ENCODE data around the gene CCBE1. TPM values are rescaled to one million over a fixed set of nuclear protein-coding genes. Genes with fewer than 3 reads are reported as not detected.

CCBE1 gene
- total and polyA plus RNA-seq, 12 donors: 4.8 to 56.8 (median 26.4) TPM

GRCh38 chr18:59719544-59720181 lies 22.4 kb upstream of the CCBE1 start:
- H3K27me3 ChIP-seq: no peaks in the 10 kb centered on the region
- no peaks in the 10 kb centered on the region for H3K9me3 ChIP-seq (replicated peaks in 1 of 3)
- no peak overlapping the region for H3K27ac ChIP-seq
- no peaks in the 10 kb centered on the region for H3K36me3 ChIP-seq (replicated peaks in 1 of 2)
- peaks cover 12 to 16% of the 10 kb centered on the region in 2 donors for H3K4me1 ChIP-seq (replicated peaks in 1 of 2)
- intact Hi-C loops (cut with DNase I): no loop called here
- H3K4me3 ChIP-seq: no peak overlapping the region
- WGBS, 4 donors: 61 to 77% (median 66%) methylated on average over 3 of the region's 3 CpGs
- TF ChIP-seq CTCF (IDR thresholded peaks at IDR 0.05) (no peak), POLR2A (IDR thresholded peaks at IDR 0.05) (no peak)
- no peak for DNase-seq

- Histone ChIP-seq H3K36me3 (replicated peaks in 1 of 2) (no peaks in the 10 kb centered on the region), H3K4me3 (no peak overlapping the region), H3K4me1 (replicated peaks in 1 of 2) (peaks cover 12 to 17% of the 10 kb centered on the region in 2 donors), H3K9me3 (replicated peaks in 1 of 3) (no peaks in the 10 kb centered on the region), H3K27me3 (no peaks in the 10 kb centered on the region), H3K27ac (no peak overlapping the region)
- intact Hi-C loops (cut with DNase I): no loop called here
- DNase-seq: no peak
- WGBS, 4 donors: 73 to 84% (median 76%) methylated on average over 6 to 7 of the region's 7 CpGs
- TF ChIP-seq POLR2A (IDR thresholded peaks at IDR 0.05): no peak
- TF ChIP-seq CTCF (IDR thresholded peaks at IDR 0.05): no peak
These were observed 21.4 kb upstream of the CCBE1 start for GRCh38 chr18:59718464-59719157.

GRCh38 chr18:59718108-59718463 lies 20.9 kb upstream of the CCBE1 start:
- DNase-seq: no peak
- intact Hi-C loops (cut with DNase I): no loop called here
- Histone ChIP-seq H3K4me1 (replicated peaks in 1 of 2) (peaks cover 12 to 17% of the 10 kb centered on the region in 2 donors), H3K9me3 (replicated peaks in 1 of 3) (no peaks in the 10 kb centered on the region), H3K36me3 (replicated peaks in 1 of 2) (no peaks in the 10 kb centered on the region), H3K27me3 (no peaks in the 10 kb centered on the region), H3K4me3 (no peak overlapping the region), H3K27ac (no peak overlapping the region)
- TF ChIP-seq CTCF (IDR thresholded peaks at IDR 0.05) (no peak), POLR2A (IDR thresholded peaks at IDR 0.05) (no peak)
- 64 to 71% (median 66%) methylated on average over 3 of the region's 3 CpGs for WGBS, 4 donors

- Histone ChIP-seq H3K27ac (no peak overlapping the region), H3K27me3 (no peaks in the 10 kb centered on the region), H3K4me3 (no peak overlapping the region), H3K4me1 (replicated peaks in 1 of 2) (peaks cover 12 to 17% of the 10 kb centered on the region in 2 donors), H3K36me3 (replicated peaks in 1 of 2) (no peaks in the 10 kb centered on the region), H3K9me3 (replicated peaks in 1 of 3) (no peaks in the 10 kb centered on the region)
- TF ChIP-seq POLR2A (IDR thresholded peaks at IDR 0.05): no peak
- TF ChIP-seq CTCF (IDR thresholded peaks at IDR 0.05): no peak
- intact Hi-C loops (cut with DNase I): no loop called here
- no peak for DNase-seq
- 72 to 86% (median 83%) methylated on average over 1 to 2 of the region's 2 CpGs for WGBS, 4 donors
These were observed 20.1 kb upstream of the CCBE1 start for GRCh38 chr18:59717291-59717690.

Data from adrenal gland (tissue), 12 donors.